OCI-LY7 (cell line): ENCODE measurements around the gene POP5. TPM values are rescaled to one million over a fixed set of nuclear protein-coding genes. Genes with fewer than 3 reads are reported as not detected.

Experiments
- BruUV-seq: library from RNA; stranded (reverse); fragments of 400-500 nt; replicated peaks from 2 replicates; lab custom pipeline; 2021; lab: Mats Ljungman, UMichigan
- CTCF ChIA-PET: fragments of 300-600 bp; sonication (Branson Sonifier 250); formaldehyde crosslinking; loops from one replicate; lab custom pipeline; 2022; ENCODE audit warnings: antibody characterized with exemption; ENCODE audit not compliant: unreplicated experiment; lab: Charles Lee
- POLR2A ChIA-PET: fragments of 300-600 bp; sonication (Branson Sonifier 250); formaldehyde crosslinking; loops from one replicate; lab custom pipeline; 2022; ENCODE audit warnings: antibody characterized with exemption; lab: Charles Lee
- DNase-seq: peaks from one replicate; pipeline ENCODE4 v3.0.0-alpha.2; 2015; ENCODE audit warnings: low spot score
- H2AFZ ChIP-seq: fragments of 200-600 bp; sonication (generic), shearing (Covaris generic); 2 replicates; pipeline ENCODE4 v1.6.1; 2014; ENCODE audit warnings: mild to moderate bottlenecking, antibody characterized with exemption, low read length, moderate library complexity
- H3K27ac ChIP-seq: fragments of 200-600 bp; sonication (generic); 2 replicates; pipeline ENCODE4 v1.5.1; 2014; ENCODE audit warnings: mixed run types, low read depth, mild to moderate bottlenecking, moderate library complexity, low read length, inconsistent platforms; ENCODE audit not compliant: poor library complexity, severe bottlenecking
- H3K36me3 ChIP-seq: fragments of 200-600 bp; sonication (generic); 2 replicates; pipeline ENCODE4 v1.6.1; 2014; ENCODE audit warnings: mild to moderate bottlenecking, antibody characterized with exemption, low read length, moderate library complexity, mixed read lengths; ENCODE audit not compliant: insufficient read depth
- H3K4me1 ChIP-seq: fragments of 200-600 bp; sonication (generic); 2 replicates; pipeline ENCODE4 v1.5.1; 2014; ENCODE audit warnings: mild to moderate bottlenecking, low read length; ENCODE audit not compliant: insufficient read depth, poor library complexity, severe bottlenecking
- H3K4me2 ChIP-seq: fragments of 200-600 bp; sonication (generic); 2 replicates; pipeline ENCODE4 v1.6.1; 2014; ENCODE audit warnings: mild to moderate bottlenecking, low read length
- H3K4me3 ChIP-seq: fragments of 200-600 bp; sonication (generic); 2 replicates; pipeline ENCODE4 v1.5.1; 2014; ENCODE audit warnings: mild to moderate bottlenecking, low read depth, low read length; ENCODE audit not compliant: poor library complexity, severe bottlenecking
- H3K79me2 ChIP-seq: fragments of 200-600 bp; sonication (generic); 2 replicates; pipeline ENCODE4 v1.6.1; 2016; ENCODE audit warnings: low read depth, mild to moderate bottlenecking, low read length, moderate library complexity, mixed read lengths; ENCODE audit not compliant: insufficient read depth
- H3K9me2 ChIP-seq: fragments of 200-600 bp; sonication (generic); 2 replicates; pipeline ENCODE4 v1.6.1; 2016; ENCODE audit warnings: mild to moderate bottlenecking, low read length, mixed read lengths; ENCODE audit not compliant: insufficient read depth
- H3K9me3 ChIP-seq: fragments of 200-600 bp; sonication (generic); 2 replicates; pipeline ENCODE4 v1.6.1; 2014; ENCODE audit warnings: mild to moderate bottlenecking, mixed run types, low read length, mixed read lengths
- H4K20me1 ChIP-seq: fragments of 200-600 bp; sonication (generic); 2 replicates; pipeline ENCODE4 v1.6.1; 2014; ENCODE audit warnings: mild to moderate bottlenecking, antibody characterized with exemption, low read length, moderate library complexity, mixed read lengths; ENCODE audit not compliant: insufficient read depth
- CTCF ChIP-seq: fragments of 200-600 bp; sonication (generic); conservative IDR thresholded peaks from 2 replicates; pipeline ENCODE4 v1.5.1; 2014; ENCODE audit warnings: mild to moderate bottlenecking, antibody characterized with exemption, low read length, moderate library complexity, mixed read lengths
- EZH2phosphoT487 ChIP-seq: fragments of 200-600 bp; sonication (generic); IDR thresholded peaks from 2 replicates; pipeline ENCODE4 v1.6.1; 2018; ENCODE audit warnings: low read depth, borderline replicate concordance, mild to moderate bottlenecking, mixed run types, antibody characterized with exemption, low read length, moderate library complexity, mixed read lengths
- intact Hi-C: fragments of 100-400 bp; cut with micrococcal nuclease; formaldehyde crosslinking; loops from one replicate; pipeline ENCODE4 v1.10.0; 2022; ENCODE audit not compliant: unreplicated experiment
- total RNA-seq, 2 experiments: library from RNA; depleted of rRNA in 1 of 2; stranded (reverse); fragments of >200 nt in 1 of 2; shearing (Covaris generic) in 1 of 2; gene quantifications; 2 replicates each; pipeline ENCODE4 v1.2.3, GENCODE V29; 2014 to 2022

The POP5 gene
- total RNA-seq, 2 experiments from 2014 or later, result 61.8 to 65.8 TPM

DNA sequence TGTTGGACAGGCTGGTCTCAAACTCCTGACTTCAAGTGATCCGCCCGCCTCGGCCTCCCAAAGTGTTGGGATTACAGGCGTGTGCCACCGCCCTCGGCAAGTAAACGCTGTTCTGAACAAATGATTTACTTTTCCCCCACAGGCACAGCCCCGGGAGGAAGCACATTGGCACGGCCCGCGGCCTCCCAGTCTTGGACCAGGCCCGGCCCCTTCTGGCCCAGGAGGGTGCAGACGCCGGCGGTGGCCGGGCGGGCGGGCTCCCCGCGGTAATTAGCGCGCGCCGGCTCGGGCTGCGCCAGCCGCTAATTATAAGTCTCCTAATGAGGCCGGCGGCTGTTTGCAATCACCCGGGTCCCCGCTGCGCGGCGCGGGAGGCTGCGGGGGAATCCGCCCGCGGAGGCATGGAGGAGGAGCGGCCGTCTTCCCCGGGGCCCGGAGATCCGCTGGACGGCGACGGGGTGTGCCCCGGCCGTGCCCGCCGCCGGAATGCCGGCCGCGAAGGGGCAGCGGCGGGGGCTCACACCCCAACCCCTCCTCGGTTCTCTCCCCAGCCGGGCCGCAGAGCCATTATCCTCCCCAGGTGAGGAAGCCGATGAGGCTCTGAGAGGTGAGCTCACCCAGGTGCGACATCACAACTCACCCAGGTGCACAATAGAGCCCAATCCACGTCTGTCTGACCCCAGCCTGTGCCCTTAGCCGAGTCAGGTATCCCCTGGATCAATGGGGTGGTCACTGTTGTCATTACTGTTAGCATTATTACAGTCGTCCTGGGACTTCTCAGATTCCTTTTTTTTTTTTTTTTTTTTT lies 3.3 kb upstream of the POP5 start:
- peaks cover 8% of the 10 kb centered on the region; the same call in 1 of the 2 replicates for H3K79me2 ChIP-seq
- H2AFZ ChIP-seq, result peak overlapping the region; percentile 61
- BruUV-seq, result no TSS peak
- peaks cover 8% of the 10 kb centered on the region for H3K36me3 ChIP-seq
- POLR2A ChIA-PET, result no interaction called here
- peaks cover 21% of the 10 kb centered on the region for H3K4me1 ChIP-seq
- intact Hi-C loops, result loop anchor here (5.0 kb wide), 2 partner anchors 143 to 528 kb away; partner anchors contain the start of gene ACADS
- no peaks in the 10 kb centered on the region for H3K9me2 ChIP-seq
- CTCF ChIA-PET, result interaction anchor here (0.7 kb wide), 1 partner anchor 443 kb away, joined by 3 read pairs; no protein-coding TSS in a partner anchor
- no peak overlapping the region for H3K27ac ChIP-seq
- no peaks in the 10 kb centered on the region for H4K20me1 ChIP-seq
- peak overlapping the region; percentile 52 for H3K4me3 ChIP-seq
- TF ChIP-seq CTCF (peak; percentile 53), EZH2phosphoT487 (no peak)
- peak; percentile 57 for DNase-seq
- no peaks in the 10 kb centered on the region for H3K9me3 ChIP-seq
- H3K4me2 ChIP-seq, result peak overlapping the region; percentile 63

DNA sequence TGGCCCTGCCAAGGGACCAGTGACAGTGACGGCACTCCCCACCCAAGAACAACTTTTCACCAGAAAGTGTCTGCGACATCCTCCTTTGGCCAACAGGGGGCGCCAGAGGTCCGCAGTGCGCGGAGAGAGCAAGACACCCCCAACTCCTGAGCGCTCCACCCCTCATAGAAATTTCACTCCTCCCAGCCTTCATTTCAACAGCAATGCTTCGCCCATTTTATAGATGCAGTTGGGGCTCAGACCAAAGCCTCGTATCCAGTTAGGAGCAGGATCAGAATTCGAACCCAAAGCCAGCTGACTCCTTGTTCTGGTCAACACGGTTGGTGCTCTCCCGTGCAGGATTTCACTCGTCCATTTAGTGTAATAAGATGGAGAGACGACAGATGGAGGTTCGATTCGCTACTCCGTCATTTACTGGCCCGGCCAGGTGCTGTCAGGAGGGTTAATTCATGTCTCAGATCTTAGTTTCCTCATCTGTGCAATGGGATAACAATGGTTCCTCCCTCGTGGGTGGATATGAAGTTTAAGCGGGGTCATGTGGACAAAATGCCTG lies 2.4 kb upstream of the POP5 start:
- Histone ChIP-seq H3K4me3 (no peak overlapping the region), H2AFZ (peak overlapping the region; percentile 12; the same call in 1 of the 2 replicates)

More for the DNA sequence above, 2.4 kb upstream of the POP5 start:
- Histone ChIP-seq H3K4me1 (peaks cover 21% of the 10 kb centered on the region), H3K27ac (no peak overlapping the region), H3K9me3 (no peaks in the 10 kb centered on the region), H3K9me2 (no peaks in the 10 kb centered on the region), H3K4me2 (peak overlapping the region; percentile 63), H3K79me2 (peaks cover 8% of the 10 kb centered on the region; the same call in 1 of the 2 replicates), H3K36me3 (peaks cover 18% of the 10 kb centered on the region), H4K20me1 (no peaks in the 10 kb centered on the region)
- CTCF ChIA-PET, result interaction anchor here (1.2 kb wide), 1 partner anchor 66 kb away, joined by 3 read pairs; no protein-coding TSS in a partner anchor
- POLR2A ChIA-PET, result interaction anchor here (0.6 kb wide), 1 partner anchor 160 kb away, joined by 3 read pairs; no protein-coding TSS in a partner anchor
- DNase-seq, result peak; percentile 74
- no peak for TF ChIP-seq EZH2phosphoT487
- peak; percentile 99 for TF ChIP-seq CTCF
- intact Hi-C loops, result loop anchor here (1.0 to 5.0 kb wide), 5 partner anchors 57 to 529 kb away; partner anchors contain the start of genes ACADS and CABP1
- BruUV-seq, result no TSS peak
